ENCODE results near the gene ANO6. TPM values are rescaled to one million over a fixed set of nuclear protein-coding genes. Genes with fewer than 3 reads are reported as not detected.

Gene ANO6
- total and polyA plus RNA-seq, 4 donors = 8.7 to 102 (median 40.5) TPM

- 97 to 100% methylated on average over 2 of the region's 2 CpGs for WGBS, 2 donors
- ATAC-seq (ENCODE audit: insufficient read depth, low FRiP score) = no peak
- no peaks in the 10 kb centered on the region for H3K27me3 ChIP-seq (ENCODE audit: control insufficient read depth in 3 of 3, insufficient read depth in 3 of 3, low read length in 2 of 3)
- no peak overlapping the region for H3K4me3 ChIP-seq
- no peak for TF ChIP-seq CTCF (IDR thresholded peaks at IDR 0.05; ENCODE audit: control extremely low read depth, extremely low read depth)
- peaks cover 0 to 61% (median 28%) of the 10 kb centered on the region in 5 donors for H3K4me1 ChIP-seq (ENCODE audit: control insufficient read depth in 5 of 5, insufficient read depth in 5 of 5, low read length in 5 of 5)
- H3K36me3 ChIP-seq (ENCODE audit: control insufficient read depth in 4 of 4, insufficient read depth in 4 of 4, low read length in 4 of 4) = peaks cover 0 to 2% (median 0%) of the 10 kb centered on the region in 4 donors
- H3K9ac ChIP-seq (ENCODE audit: insufficient read depth in 1 of 2, low read length in 2 of 2) = no peak overlapping the region
- peak overlapping the region in 1 of 2 donors; percentile 16 for H3K27ac ChIP-seq (ENCODE audit: low read depth in 1 of 2, low read length in 1 of 2)
- H3K9me3 ChIP-seq (ENCODE audit: control insufficient read depth in 4 of 4, insufficient read depth in 3 of 4, low read length in 3 of 4) = no peaks in the 10 kb centered on the region
- DNase-seq = no peak
Measured at GRCh38 chr12:45302621-45303369, 86.9 kb downstream of the ANO6 start.

GRCh38 chr12:45303945-45304344 is 88.0 kb downstream of the ANO6 start:
- Histone ChIP-seq H3K4me1 (ENCODE audit: control insufficient read depth in 5 of 5, insufficient read depth in 5 of 5, low read length in 5 of 5) (peaks cover 3 to 50% (median 25%) of the 10 kb centered on the region in 5 donors), H3K9ac (ENCODE audit: insufficient read depth in 1 of 2, low read length in 2 of 2) (peak overlapping the region in 1 of 2 donors; percentile 4), H3K36me3 (ENCODE audit: control insufficient read depth in 4 of 4, insufficient read depth in 4 of 4, low read length in 4 of 4) (peaks cover 0 to 2% (median 0%) of the 10 kb centered on the region in 4 donors), H3K9me3 (ENCODE audit: control insufficient read depth in 4 of 4, insufficient read depth in 3 of 4, low read length in 3 of 4) (no peaks in the 10 kb centered on the region), H3K27ac (ENCODE audit: low read depth in 1 of 2, low read length in 1 of 2) (no peak overlapping the region), H3K27me3 (ENCODE audit: control insufficient read depth in 3 of 3, insufficient read depth in 3 of 3, low read length in 2 of 3) (no peaks in the 10 kb centered on the region), H3K4me3 (no peak overlapping the region)
- ATAC-seq (ENCODE audit: insufficient read depth, low FRiP score) = no peak
- peak in 1 of 3 donors; percentile 48 for DNase-seq
- TF ChIP-seq CTCF (IDR thresholded peaks at IDR 0.05; ENCODE audit: control extremely low read depth, extremely low read depth) = no peak
- WGBS, 2 donors = 81 to 85% methylated on average over 3 of the region's 3 CpGs

GRCh38 chr12:45304514-45305178 is 88.8 kb downstream of the ANO6 start:
- Histone ChIP-seq H3K4me1 (ENCODE audit: control insufficient read depth in 5 of 5, insufficient read depth in 5 of 5, low read length in 5 of 5) (peaks cover 3 to 45% (median 21%) of the 10 kb centered on the region in 5 donors), H3K9ac (ENCODE audit: insufficient read depth in 1 of 2, low read length in 2 of 2) (peak overlapping the region in 1 of 2 donors; percentile 35), H3K4me3 (no peak overlapping the region), H3K9me3 (ENCODE audit: control insufficient read depth in 4 of 4, insufficient read depth in 3 of 4, low read length in 3 of 4) (no peaks in the 10 kb centered on the region), H3K36me3 (ENCODE audit: control insufficient read depth in 4 of 4, insufficient read depth in 4 of 4, low read length in 4 of 4) (peaks cover 0 to 2% (median 0%) of the 10 kb centered on the region in 4 donors), H3K27ac (ENCODE audit: low read depth in 1 of 2, low read length in 1 of 2) (peak overlapping the region in 1 of 2 donors; percentile 74), H3K27me3 (ENCODE audit: control insufficient read depth in 3 of 3, insufficient read depth in 3 of 3, low read length in 2 of 3) (no peaks in the 10 kb centered on the region)
- TF ChIP-seq CTCF (IDR thresholded peaks at IDR 0.05; ENCODE audit: control extremely low read depth, extremely low read depth) = no peak
- no peak for ATAC-seq (ENCODE audit: insufficient read depth, low FRiP score)
- WGBS, 2 donors = 64 to 80% methylated on average over 5 of the region's 5 CpGs
- peak in 2 of 3 donors; percentile 41 to 55 for DNase-seq
